Choroid plexus epithelial cell (primary cell): ENCODE data around the gene RIOK3.
A peak's percentile ranks its signal among the peaks of the same experiment; 100 is the strongest.

Experiments used
- DNase-seq: peaks from one replicate; pipeline ENCODE4 v3.0.0-alpha.2; 2010; ENCODE audit warnings: low read depth
- H3K4me3 ChIP-seq: 2 replicates; pipeline ENCODE4 v1.5.1; 2011; ENCODE audit warnings: low read depth, mild to moderate bottlenecking, control low read depth, low read length, moderate library complexity
- TF ChIP-seq, protein P1 (sequence below): conservative IDR thresholded peaks from 2 replicates; pipeline ENCODE4 v1.5.1; 2011; ENCODE audit warnings: low read depth, mild to moderate bottlenecking, control low read depth, inconsistent platforms, low read length, moderate library complexity

The RIOK3 gene

DNA sequence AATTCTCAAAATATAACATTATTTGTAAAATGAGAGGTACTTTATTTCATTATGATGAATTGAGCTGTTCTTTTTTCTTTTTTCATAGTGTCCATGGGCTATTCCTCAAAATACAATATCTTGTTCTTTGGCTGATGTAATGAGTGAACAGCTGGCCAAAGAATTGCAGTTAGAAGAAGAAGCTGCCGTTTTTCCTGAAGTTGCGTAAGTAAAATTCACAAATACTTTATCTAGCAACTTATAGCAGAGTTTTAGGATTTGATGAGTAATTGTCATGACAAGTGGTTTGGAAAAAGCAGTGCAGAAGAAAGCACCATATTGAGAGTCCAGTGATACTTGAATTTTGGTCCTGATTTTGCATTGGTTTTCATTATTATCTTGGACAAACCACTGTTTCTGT lies 9.8 kb downstream of the RIOK3 start:
- DNase-seq, result peak; percentile 60
- TF ChIP-seq, protein P1, sequence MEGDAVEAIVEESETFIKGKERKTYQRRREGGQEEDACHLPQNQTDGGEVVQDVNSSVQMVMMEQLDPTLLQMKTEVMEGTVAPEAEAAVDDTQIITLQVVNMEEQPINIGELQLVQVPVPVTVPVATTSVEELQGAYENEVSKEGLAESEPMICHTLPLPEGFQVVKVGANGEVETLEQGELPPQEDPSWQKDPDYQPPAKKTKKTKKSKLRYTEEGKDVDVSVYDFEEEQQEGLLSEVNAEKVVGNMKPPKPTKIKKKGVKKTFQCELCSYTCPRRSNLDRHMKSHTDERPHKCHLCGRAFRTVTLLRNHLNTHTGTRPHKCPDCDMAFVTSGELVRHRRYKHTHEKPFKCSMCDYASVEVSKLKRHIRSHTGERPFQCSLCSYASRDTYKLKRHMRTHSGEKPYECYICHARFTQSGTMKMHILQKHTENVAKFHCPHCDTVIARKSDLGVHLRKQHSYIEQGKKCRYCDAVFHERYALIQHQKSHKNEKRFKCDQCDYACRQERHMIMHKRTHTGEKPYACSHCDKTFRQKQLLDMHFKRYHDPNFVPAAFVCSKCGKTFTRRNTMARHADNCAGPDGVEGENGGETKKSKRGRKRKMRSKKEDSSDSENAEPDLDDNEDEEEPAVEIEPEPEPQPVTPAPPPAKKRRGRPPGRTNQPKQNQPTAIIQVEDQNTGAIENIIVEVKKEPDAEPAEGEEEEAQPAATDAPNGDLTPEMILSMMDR, result no peak
- no peak overlapping the region for H3K4me3 ChIP-seq

DNA sequence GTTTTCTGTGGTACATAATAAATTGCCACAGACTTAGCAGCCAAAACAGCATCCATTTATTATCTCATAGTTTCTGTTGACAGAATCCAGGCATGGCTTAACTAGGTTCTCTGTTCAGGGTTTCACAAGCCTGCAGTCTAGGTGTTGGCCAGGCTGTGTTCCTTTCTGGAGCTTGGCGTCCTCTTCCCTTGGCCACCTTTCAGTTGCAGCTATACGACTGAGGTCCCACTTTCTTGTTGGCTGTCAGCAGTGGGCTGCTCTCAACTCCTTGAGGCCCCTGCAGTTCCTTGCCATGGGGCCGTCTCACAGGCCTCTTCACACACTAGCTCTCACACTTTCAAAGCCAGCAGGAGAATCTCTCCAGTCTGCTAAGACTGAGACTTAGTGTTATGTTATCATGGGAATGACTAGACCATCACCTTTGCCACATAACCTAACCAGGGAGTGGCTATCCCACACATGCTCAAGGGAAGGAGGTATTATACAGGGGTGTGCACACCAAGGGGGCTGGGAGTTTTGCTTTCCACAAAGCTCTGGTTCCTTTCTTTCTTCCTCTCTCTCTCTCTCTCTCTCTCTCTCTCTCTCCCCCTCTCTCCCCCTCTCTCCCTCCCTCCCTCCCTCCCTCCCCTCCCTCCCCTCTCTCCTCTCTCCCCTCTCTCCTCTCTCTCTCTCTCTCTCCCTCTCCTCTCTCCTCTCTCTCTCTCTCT lies 15.8 kb downstream of the RIOK3 start:
- no peak overlapping the region for H3K4me3 ChIP-seq
- TF ChIP-seq, protein P1, result no peak
- DNase-seq, result no peak

DNA sequence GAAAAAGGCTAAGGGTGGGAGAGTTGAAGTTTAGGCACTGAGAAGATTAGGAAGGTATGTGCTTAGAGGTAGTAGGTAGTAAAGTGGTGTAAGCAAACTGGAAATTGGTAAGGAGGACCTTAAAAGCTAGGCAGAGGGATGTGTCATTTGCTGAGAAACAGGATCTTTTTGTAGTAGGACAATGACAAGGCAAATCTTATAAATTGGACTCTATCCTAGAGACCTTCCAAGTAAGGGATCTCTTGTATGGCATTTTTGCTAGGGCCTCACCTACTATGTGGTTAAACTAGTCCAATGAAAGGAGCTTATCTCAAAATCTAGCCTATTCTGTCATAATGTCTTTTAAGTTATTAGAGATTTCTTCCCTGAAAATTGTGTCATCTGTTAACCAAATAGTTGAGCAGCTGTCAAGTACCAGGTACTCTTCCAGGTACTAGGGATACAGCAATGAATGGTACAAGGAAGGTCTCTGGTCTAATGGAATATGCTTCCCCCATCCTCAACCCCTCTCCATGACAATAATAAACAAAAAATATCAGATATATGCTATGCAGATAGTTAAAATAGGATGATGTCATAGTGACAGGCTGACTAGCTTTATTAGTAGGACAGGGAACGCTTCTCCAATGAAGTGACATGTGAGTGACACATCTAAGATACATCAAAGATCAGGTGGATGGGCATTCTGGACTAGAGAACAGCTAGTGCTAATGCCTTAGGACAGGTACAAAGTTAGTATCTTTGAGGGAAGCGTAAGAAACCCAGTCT lies 17.7 kb downstream of the RIOK3 start:
- no peak for DNase-seq
- no peak overlapping the region for H3K4me3 ChIP-seq
- TF ChIP-seq, protein P1, result no peak

DNA sequence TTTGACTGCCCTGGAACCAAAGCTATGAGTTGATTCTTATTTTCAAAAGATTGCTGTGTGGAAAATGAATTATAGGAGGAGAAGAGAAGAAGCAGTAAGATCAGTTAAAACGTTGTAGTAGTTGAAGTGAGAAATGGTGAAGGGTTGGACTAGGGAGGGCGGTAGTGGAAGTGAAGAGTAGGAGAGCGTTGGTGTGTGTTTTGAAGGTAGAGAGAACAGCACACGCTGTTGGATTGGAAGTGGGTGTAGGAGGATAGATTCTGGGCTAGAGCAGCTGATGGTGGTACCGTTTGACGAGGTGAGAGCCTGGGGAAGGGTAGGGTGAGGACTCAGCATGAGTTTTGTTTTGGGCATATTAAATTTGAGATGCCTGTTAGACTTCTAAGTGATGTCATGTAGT lies 18.4 kb downstream of the RIOK3 start:
- TF ChIP-seq, protein P1, result no peak
- DNase-seq, result no peak
- no peak overlapping the region for H3K4me3 ChIP-seq

DNA sequence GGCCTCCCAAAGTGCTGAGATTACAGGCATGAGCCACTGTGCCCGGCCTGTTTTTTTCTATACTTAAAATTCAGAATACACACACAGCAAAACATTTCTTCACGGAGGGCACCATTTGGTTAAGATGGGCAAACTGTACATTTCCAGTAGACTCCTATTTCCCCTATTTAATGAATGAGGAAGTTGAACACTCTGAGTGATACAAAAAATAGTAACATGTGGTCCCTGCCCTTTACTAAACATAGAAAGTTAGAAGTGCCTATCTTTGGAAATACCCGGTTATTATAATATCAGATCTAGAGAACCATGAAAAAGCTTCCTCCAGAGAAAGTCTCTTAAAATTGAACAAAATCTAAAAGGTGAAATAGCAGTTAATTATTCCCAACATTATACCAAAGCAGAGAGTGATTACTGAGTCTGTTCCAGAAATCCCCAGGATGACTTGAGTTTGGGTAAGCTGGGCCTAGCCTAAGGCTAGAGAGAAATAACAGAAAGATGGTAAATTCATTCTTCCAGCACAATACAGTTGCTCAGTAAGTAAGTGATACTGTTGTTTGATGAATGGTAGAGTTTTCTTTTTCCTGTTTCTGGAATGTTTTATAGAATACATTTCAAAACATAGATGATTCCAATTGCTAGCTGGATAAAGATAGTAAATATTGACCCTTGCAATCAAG lies 26.9 kb downstream of the RIOK3 start:
- DNase-seq, result no peak
- TF ChIP-seq, protein P1, result no peak
- no peak overlapping the region for H3K4me3 ChIP-seq

DNA sequence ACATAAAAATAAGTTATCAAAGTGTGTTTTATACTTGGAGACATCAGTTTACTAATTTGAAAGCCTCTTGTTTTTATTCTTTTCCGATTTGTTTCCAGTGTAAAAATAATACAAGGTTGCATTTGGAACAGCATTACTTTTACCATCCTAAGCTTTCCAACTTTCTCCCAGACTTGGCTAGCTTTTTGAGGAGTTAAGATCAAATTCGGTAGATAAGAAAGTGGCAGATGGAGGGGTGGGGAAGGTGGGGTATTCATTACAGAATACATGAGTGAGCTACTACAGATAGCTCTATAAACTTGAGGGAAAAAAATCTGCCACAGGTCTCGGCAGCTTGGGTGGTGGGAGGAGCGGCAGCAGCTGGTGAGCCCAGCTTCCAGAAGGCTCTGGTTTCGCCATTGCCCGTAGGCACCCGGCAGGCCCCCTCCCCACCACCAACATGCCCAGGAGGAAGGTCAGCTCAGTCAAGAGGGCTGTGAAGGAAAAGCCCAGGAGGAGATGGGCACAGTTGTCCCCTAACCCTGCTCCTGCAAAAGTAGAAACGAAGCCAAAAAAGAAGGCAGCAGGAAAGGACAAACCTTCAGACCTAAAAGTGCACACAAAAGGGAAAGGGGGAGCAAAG lies 31.6 kb downstream of the RIOK3 start:
- TF ChIP-seq, protein P1, result no peak
- H3K4me3 ChIP-seq, result no peak overlapping the region
- no peak for DNase-seq
